Psoas muscle (tissue), 8 donors: ENCODE data around the gene ATF6. TPM values are rescaled to one million over a fixed set of nuclear protein-coding genes. Genes with fewer than 3 reads are reported as not detected.

Source experiments
- ATAC-seq, 4 donors: fragments of 200-7000 bp; cut with Tn5 transposase; one replicate each; pipeline ENCODE4 v1.9.1; 2020; ENCODE audit warnings: moderate library complexity in 3 of 4, mild to moderate bottlenecking in 2 of 4
- DNase-seq, 2 donors: peaks; one replicate each; pipeline ENCODE4 v3.0.0-alpha.2; 2020
- H3K27ac ChIP-seq: fragments of 200-600 bp; one replicate; pipeline ENCODE4 v1.8.0; 2022
- H3K27me3 ChIP-seq, 3 donors: fragments of 200-600 bp in 1 of 3; one replicate each; pipeline versions ENCODE4 v1.6.1 to v1.8.0; 2013 to 2022; ENCODE audit warnings: low read length in 2 of 3, mild to moderate bottlenecking in 2 of 3, moderate library complexity in 1 of 3; ENCODE audit not compliant: insufficient read depth in 3 of 3
- H3K36me3 ChIP-seq, 2 donors: fragments of 200-600 bp in 1 of 2; one replicate each; pipeline versions ENCODE4 v1.6.1 to v1.8.0; 2013 to 2022; ENCODE audit warnings: low read depth in 1 of 2, mild to moderate bottlenecking in 1 of 2, moderate library complexity in 1 of 2; ENCODE audit not compliant: insufficient read depth in 1 of 2
- H3K4me1 ChIP-seq: fragments of 200-600 bp; one replicate; pipeline ENCODE4 v1.8.0; 2022
- H3K4me3 ChIP-seq: fragments of 200-600 bp; one replicate; pipeline ENCODE4 v1.8.0; 2022; ENCODE audit warnings: mild to moderate bottlenecking
- H3K9me3 ChIP-seq: fragments of 200-600 bp; one replicate; pipeline ENCODE4 v1.8.0; 2022
- CTCF ChIP-seq: fragments of 200-600 bp; IDR thresholded peaks from one replicate; pipeline ENCODE4 v1.8.0; 2022; ENCODE audit warnings: antibody characterized with exemption
- WGBS, 3 donors: extraction: QIAGEN DNeasy Blood & Tissue Kit; methylation state at CpG; one replicate each; pipeline versions ENCODE4 v1.1.6 to v1.1.7; 2013; 5-methylcytosine and 5-hydroxymethylcytosine counted together
- intact Hi-C, 2 donors: fragments of 100-400 bp; cut with DNase I; formaldehyde crosslinking; loops; one replicate each; pipeline versions ENCODE4 v1.11.0 to v1.14.2; 2022
- polyA plus RNA-seq, 3 donors: library from polyadenylated mRNA; stranded (reverse); fragments of 200-250 nt; gene quantifications; one replicate each; pipeline ENCODE4 v1.2.3, GENCODE V29; 2013
- total RNA-seq, 4 donors: library from RNA; stranded (reverse); fragmentation: NEBNext Ultra II Directional in 2 of 4; extraction: Animal tissue kit (Norgen Biotek cat#: 25700) in 2 of 4; gene quantifications; one replicate each; pipeline versions ENCODE4 v1.2.1 to v1.2.4, GENCODE V29; 2021 to 2023
- donor health status: healthy with polysubstance abuse.
- donor health status: DM: no; HTN: no; CAD: no; lungs with moderate emphysema.
- donor health status: Bipolar disorder and iron deficiency.
- donor health status: healthy.
- donor health status: DM: yes; HTN: yes; CAD: no.
- donor health status: DM: no; HTN: no; CAD: no.
- donor health status: DM: no; HTN: no; CAD: no.
- donor health status: DM: yes; HTN: yes; CAD: no.

The ATF6 gene
- total and polyA plus RNA-seq, 7 donors = 6.4 to 17.1 (median 11.0) TPM

GRCh38 chr1:161970633-161971032, 204.5 kb downstream of the ATF6 start:
- DNase-seq (no peak), ATAC-seq (no peak)
- intact Hi-C loops = no loop called here
- Histone ChIP-seq H3K4me1 (peaks cover 13% of the 10 kb centered on the region), H3K9me3 (no peaks in the 10 kb centered on the region), H3K27me3 (no peaks in the 10 kb centered on the region), H3K4me3 (no peak overlapping the region), H3K36me3 (peaks cover 0 to 4% of the 10 kb centered on the region in 2 donors), H3K27ac (no peak overlapping the region)
- no peak for TF ChIP-seq CTCF
- 63 to 77% (median 73%) methylated on average over 3 of the region's 3 CpGs for WGBS, 3 donors

- Histone ChIP-seq H3K9me3 (no peaks in the 10 kb centered on the region), H3K4me1 (peaks cover 13% of the 10 kb centered on the region), H3K27me3 (no peaks in the 10 kb centered on the region), H3K4me3 (no peak overlapping the region), H3K36me3 (no peaks in the 10 kb centered on the region), H3K27ac (no peak overlapping the region)
- intact Hi-C loops = no loop called here
- DNase-seq = no peak
- WGBS, 3 donors = 76 to 88% (median 85%) methylated on average over 9 of the region's 9 CpGs
- TF ChIP-seq CTCF = no peak
- ATAC-seq = no peak
Observed at GRCh38 chr1:161972828-161973227, 206.7 kb downstream of the ATF6 start.

- ATAC-seq (peak; percentile 54 to 80 (median 69)), DNase-seq (peak; percentile 53 to 78)
- Histone ChIP-seq H3K4me3 (no peak overlapping the region), H3K4me1 (peaks cover 13% of the 10 kb centered on the region), H3K27ac (no peak overlapping the region), H3K36me3 (no peaks in the 10 kb centered on the region), H3K9me3 (no peaks in the 10 kb centered on the region), H3K27me3 (no peaks in the 10 kb centered on the region)
- WGBS, 3 donors = 22 to 43% (median 26%) methylated on average over 9 of the region's 9 CpGs
- TF ChIP-seq CTCF = no peak
- intact Hi-C loops = no loop called here
Observed at GRCh38 chr1:161973924-161974845, 208.1 kb downstream of the ATF6 start.

- ATAC-seq (no peak), DNase-seq (no peak)
- Histone ChIP-seq H3K27me3 (no peaks in the 10 kb centered on the region), H3K4me1 (peaks cover 13% of the 10 kb centered on the region), H3K4me3 (no peak overlapping the region), H3K36me3 (no peaks in the 10 kb centered on the region), H3K27ac (no peak overlapping the region), H3K9me3 (no peaks in the 10 kb centered on the region)
- TF ChIP-seq CTCF = no peak
- intact Hi-C loops = no loop called here
- WGBS, 3 donors = 81 to 93% (median 82%) methylated on average over 31 of the region's 31 CpGs
Observed at GRCh38 chr1:161978011-161978790, 212.1 kb downstream of the ATF6 start.
